HG02970 (cell line): Measurements from ENCODE around the gene MARCHF10.

Experiments
- ATAC-seq: cut with Tn5 transposase; IDR thresholded peaks from one replicate; pipeline ENCODE4 v1.9.1; 2021; ENCODE audit warnings: mild to moderate bottlenecking, moderate library complexity, moderate number of reproducible peaks; ENCODE audit not compliant: unreplicated experiment, low FRiP score

The MARCHF10 gene

GRCh38 chr17:62665599-62665998 is 142.5 kb downstream of the MARCHF10 start:
- no peak for ATAC-seq

DNA sequence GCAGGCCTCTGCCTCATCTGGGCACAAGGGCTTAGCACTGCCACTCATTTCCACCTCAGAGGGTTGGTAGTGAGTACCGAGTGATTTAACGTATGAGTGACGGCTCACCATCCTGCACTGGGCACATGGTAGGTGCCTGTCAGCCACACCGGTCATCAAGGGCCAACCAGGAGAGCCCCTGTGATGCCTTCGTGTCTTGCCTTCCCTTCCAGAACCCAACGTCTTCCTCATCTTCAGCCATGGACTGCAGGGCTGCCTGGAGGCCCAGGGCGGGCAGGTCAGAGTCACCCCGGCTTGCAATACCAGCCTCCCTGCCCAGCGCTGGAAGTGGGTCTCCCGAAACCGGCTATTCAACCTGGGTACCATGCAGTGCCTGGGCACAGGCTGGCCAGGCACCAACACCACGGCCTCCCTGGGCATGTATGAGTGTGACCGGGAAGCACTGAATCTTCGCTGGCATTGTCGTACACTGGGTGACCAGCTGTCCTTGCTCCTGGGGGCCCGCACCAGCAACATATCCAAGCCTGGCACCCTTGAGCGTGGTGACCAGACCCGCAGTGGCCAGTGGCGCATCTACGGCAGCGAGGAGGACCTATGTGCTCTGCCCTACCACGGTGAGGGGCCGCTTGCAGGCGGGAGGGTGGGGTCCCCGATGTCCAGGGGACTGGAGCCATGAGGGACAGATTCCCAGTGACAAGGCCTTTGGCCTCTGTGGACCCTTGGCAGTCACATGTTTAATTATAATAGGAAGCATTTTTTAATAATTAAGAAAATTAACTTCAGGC is 143.6 kb downstream of the MARCHF10 start:
- ATAC-seq, result no peak

- no peak for ATAC-seq
These were observed 144.8 kb downstream of the MARCHF10 start for GRCh38 chr17:62663304-62663703.

GRCh38 chr17:62662855-62663254 is 145.3 kb downstream of the MARCHF10 start:
- no peak for ATAC-seq

- no peak for ATAC-seq
These were observed 146.8 kb downstream of the MARCHF10 start for GRCh38 chr17:62661337-62661736.

- ATAC-seq, result no peak
These were observed 147.4 kb downstream of the MARCHF10 start for GRCh38 chr17:62660629-62661118.

DNA sequence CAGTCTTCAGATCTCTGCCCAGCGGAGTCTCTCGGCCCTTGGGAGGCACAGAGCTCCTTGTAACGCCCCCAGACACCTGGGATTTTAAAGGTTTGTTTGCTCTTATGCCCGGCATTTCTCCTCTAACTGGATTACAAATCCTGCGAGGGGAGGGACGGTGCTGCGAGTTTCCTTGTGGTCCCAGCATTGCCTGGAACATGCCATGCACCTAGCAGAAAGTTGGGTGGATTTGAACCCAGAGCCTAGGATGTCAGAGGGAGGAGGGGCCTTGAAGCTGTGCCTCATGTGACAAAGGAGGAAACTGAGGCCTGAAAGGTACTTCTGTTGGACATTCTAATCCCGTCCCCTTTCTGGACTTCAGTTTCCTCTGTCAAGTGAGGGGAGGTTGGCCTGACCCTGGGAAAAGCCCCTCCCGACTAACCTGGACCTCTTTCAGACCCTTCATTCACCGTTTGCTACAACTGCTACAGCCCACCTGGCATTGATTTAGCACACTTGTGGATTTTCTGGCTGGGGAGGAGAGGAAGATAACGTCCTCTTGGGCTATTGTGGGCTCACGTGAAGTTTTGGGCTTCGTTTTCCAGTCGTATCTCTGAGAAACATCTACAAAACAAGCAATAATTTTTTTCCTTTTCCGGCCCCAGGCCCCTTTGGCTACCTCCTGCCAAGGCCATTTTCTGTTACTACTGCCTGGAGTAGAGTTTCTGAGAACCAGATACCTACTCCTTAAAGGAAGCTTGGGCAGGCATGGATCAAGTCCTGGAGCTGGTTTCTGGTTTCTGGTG is 149.8 kb downstream of the MARCHF10 start:
- no peak for ATAC-seq

DNA sequence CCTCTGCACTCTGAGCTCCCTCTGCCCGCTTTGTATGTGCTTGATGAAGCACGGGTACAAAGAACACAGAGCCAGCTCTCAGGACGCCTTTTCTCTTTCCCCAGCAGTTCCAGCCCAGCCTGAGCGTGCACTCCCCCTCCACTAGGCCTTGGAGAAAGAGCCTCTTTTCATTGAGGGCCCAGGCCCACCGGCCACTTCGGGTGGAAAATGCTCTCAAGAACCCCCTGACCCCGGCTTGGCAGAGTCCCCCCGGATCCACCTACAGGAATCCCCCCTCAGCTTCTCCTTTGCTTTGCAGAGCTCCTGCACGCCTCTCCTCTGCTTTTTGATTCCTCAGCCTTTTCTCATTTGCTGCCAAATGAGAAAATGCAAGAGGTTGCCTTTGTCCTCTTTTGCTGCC is 150.4 kb downstream of the MARCHF10 start:
- no peak for ATAC-seq

DNA sequence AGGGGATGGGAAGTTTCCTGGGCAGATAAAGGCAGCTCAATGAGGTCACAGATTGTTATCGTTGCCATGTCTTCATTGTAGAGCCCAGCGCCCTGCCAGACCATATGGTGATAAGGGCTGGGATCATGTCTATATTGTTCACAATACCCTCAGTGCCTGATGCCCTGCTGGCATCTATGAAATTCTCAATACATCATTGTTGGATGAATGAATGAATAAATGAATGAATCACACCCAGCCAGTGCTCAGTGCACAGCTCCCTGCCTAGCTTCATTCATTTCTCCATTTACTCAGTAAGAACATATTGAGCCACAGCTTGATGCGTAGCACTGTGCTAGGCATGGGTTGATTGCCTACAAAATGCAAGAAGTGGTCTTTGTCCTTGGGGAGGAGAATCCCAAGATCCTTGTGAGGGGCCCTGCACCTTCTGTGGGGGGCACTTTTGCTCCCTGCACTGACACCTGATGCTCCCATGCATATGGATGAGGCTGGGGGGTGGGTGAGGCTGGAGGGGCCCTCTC is 150.9 kb downstream of the MARCHF10 start:
- ATAC-seq, result no peak

- ATAC-seq, result no peak
These were observed 151.7 kb downstream of the MARCHF10 start for GRCh38 chr17:62656446-62656845.

GRCh38 chr17:62655656-62656055 is 152.5 kb downstream of the MARCHF10 start:
- no peak for ATAC-seq

DNA sequence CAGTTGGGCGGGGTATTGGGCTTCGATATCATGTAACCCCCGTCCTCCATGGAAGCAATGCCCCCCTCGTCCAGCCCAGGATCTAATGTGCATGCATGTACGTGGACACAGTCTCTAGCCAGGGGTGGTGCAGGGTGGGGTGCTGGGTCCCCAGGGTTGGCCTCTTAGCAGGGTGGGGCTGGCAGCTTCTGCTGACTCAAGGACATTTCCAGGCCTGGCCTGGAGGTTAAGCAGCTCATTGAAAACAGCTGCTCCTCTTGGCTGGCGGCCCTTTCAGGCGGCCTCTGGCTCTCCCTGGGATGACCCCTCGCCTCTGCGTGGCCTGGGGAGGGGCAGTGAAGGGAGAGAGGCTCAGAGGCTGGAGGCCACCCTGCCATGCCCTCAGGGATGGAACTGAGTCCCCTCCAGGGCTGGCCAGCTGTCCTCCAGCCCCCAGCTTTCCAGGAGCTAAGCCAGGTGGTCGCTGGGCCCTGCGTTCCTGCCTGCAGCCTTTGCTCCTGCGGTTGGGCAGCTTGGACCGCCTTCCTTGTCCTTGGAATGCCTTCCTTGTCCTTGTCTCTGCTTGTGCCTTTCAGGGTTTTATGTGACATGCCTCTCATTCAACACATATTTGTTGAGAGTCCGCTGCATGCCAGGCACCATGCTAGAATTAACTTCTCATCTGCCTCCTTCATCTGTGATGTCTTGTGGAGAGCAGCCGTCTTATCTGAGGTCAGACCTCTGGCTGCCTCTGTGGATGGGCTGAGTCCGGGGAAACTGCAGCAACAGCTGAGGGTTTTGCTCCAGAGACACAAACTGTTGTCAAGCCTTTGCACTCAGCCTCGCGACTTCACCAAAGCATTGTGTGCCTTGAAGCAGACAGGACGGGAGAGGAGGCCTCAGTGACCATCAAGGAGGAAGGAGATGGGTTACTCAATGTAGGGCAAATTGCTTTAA is 154.0 kb downstream of the MARCHF10 start:
- ATAC-seq, result no peak

GRCh38 chr17:62653002-62653825 is 154.9 kb downstream of the MARCHF10 start:
- ATAC-seq, result peak; percentile 77

DNA sequence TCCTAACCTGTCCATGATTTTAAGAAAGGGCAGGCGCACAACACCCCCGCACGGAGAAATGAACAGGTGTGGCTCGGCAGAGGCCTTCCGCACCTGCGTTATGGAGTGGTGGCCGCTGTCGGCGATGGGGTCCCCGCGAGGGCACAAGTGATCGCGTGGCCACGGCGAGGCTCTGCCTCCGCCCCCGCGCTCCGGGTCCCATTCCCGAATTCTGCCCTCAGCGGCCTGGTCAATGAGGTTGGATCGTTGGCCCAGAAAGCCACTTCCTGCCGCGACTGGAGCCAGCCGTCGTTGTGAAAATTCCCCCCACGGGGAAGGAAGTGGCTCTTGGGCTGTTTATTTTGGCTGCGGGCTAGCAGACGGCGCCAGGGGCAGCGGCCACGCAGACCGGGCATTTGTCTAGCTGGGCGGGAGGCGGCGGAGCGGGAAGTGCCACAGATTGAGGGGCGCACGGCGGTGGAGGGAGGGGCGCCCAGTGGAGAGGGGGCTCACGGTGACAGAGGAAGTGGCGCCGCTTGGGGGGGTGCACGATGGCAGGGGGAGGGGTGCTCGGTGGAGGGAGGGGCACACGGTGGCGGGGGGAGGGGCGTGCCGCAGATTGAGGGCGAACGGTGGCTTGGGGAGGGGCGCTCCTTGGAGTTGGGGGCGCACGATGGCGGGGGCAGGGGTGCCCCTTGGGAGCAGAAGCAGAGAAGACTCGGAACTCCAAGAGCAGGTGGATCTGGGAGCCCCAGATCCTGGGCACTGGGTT is 155.7 kb downstream of the MARCHF10 start:
- no peak for ATAC-seq
